Natural killer cell (primary cell): ENCODE results near the gene PIGL. TPM values are rescaled to one million over a fixed set of nuclear protein-coding genes. Genes with fewer than 3 reads are reported as not detected.

Experiments used
- ATAC-seq, 3 donors: fragments of 150-1000 bp in 2 of 3; fragments of 200-7000 bp in 1 of 3; cut with Tn5 transposase; 1 replicate in 1 of 3; 2 replicates in 2 of 3; pipeline ENCODE4 v1.10.0; 2021; ENCODE audit warnings: mild to moderate bottlenecking in 2 of 3, moderate library complexity in 2 of 3
- DNase-seq, 2 donors: peaks; one replicate each; pipeline versions ENCODE4 v3.0.0 to v3.0.0-alpha.2; 2013 to 2021; ENCODE audit warnings: mixed read lengths in 1 of 2
- H3K27ac ChIP-seq: one replicate; pipeline ENCODE4 v1.5.1; 2013; ENCODE audit warnings: mild to moderate bottlenecking, low read length
- H3K27me3 ChIP-seq: one replicate; pipeline ENCODE4 v1.6.1; 2013; ENCODE audit warnings: low read length; ENCODE audit not compliant: control insufficient read depth, insufficient read depth
- H3K36me3 ChIP-seq: one replicate; pipeline ENCODE4 v1.6.1; 2013; ENCODE audit warnings: low read length; ENCODE audit not compliant: control insufficient read depth, insufficient read depth
- H3K4me1 ChIP-seq: one replicate; pipeline ENCODE4 v1.6.1; 2013; ENCODE audit warnings: low read length; ENCODE audit not compliant: control insufficient read depth, insufficient read depth
- H3K4me3 ChIP-seq: one replicate; pipeline ENCODE4 v1.5.1; 2013; ENCODE audit warnings: low read length
- H3K9me3 ChIP-seq: one replicate; pipeline ENCODE4 v1.6.1; 2013; ENCODE audit warnings: low read length; ENCODE audit not compliant: control insufficient read depth, insufficient read depth
- H3K27ac Mint-ChIP-seq, 2 donors: one replicate each; pipeline ENCODE4 v1.8.0; 2022; ENCODE audit warnings: mild to moderate bottlenecking in 2 of 2, mixed read lengths in 2 of 2, moderate library complexity in 1 of 2
- H3K27me3 Mint-ChIP-seq, 2 donors: one replicate each; pipeline ENCODE4 v1.8.0; 2022; ENCODE audit warnings: low read depth in 2 of 2, mixed read lengths in 2 of 2
- H3K36me3 Mint-ChIP-seq: one replicate; pipeline ENCODE4 v1.8.0; 2022; ENCODE audit warnings: mixed read lengths
- H3K4me1 Mint-ChIP-seq, 2 donors: one replicate each; pipeline ENCODE4 v1.8.0; 2022; ENCODE audit warnings: mixed read lengths in 2 of 2
- H3K4me3 Mint-ChIP-seq: one replicate; pipeline ENCODE4 v1.8.0; 2022; ENCODE audit warnings: mild to moderate bottlenecking, moderate library complexity, mixed read lengths
- H3K9me3 Mint-ChIP-seq, 2 donors: one replicate each; pipeline ENCODE4 v1.8.0; 2022; ENCODE audit warnings: mixed read lengths in 2 of 2
- WGBS: methylation state at CpG from one replicate; pipeline ENCODE4 v1.1.7; 2013; ENCODE audit warnings: missing lambda C conversion rate; ENCODE audit not compliant: insufficient coverage; 5-methylcytosine and 5-hydroxymethylcytosine counted together
- intact Hi-C: fragments of 100-400 bp; cut with micrococcal nuclease; formaldehyde crosslinking; loops from one replicate; pipeline ENCODE4 v1.14.2; 2022
- total RNA-seq, 4 donors: library from RNA; stranded (reverse); fragments of 120-200 nt in 1 of 4; gene quantifications; one replicate each; pipeline versions ENCODE4 v1.2.3 to v1.2.4, GENCODE V29; 2013 to 2022
- TF ChIP-seq, protein P1 (sequence below): fragments of 200-600 bp; IDR thresholded peaks from one replicate; pipeline ENCODE4 v1.8.0; 2022; ENCODE audit warnings: antibody characterized with exemption

The PIGL gene
- total RNA-seq, 3 donors from 2014 or later (not counting 1 experiment from before 2014, with no cell fraction given): 44.2 to 68.3 (median 47.9) TPM

DNA sequence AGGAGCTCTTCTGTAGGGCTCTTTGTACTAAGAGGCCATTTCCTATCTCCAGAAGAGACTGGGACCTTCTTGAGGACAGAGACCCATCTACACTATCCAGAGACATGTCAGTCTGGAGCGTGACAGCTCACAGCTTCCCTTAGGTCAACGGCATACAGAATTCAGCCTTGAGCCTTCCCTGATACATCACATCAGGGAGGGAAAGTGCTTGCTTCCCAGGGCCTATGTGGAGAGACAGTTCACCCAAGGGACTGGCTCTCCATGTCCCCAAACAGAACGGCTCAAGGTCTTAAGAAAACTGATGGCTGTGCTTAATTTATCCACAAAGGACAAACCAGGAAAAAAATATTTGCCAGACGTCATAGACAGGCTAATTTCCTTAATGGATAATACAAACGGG is 128.6 kb downstream of the PIGL start:
- TF ChIP-seq, protein P1, sequence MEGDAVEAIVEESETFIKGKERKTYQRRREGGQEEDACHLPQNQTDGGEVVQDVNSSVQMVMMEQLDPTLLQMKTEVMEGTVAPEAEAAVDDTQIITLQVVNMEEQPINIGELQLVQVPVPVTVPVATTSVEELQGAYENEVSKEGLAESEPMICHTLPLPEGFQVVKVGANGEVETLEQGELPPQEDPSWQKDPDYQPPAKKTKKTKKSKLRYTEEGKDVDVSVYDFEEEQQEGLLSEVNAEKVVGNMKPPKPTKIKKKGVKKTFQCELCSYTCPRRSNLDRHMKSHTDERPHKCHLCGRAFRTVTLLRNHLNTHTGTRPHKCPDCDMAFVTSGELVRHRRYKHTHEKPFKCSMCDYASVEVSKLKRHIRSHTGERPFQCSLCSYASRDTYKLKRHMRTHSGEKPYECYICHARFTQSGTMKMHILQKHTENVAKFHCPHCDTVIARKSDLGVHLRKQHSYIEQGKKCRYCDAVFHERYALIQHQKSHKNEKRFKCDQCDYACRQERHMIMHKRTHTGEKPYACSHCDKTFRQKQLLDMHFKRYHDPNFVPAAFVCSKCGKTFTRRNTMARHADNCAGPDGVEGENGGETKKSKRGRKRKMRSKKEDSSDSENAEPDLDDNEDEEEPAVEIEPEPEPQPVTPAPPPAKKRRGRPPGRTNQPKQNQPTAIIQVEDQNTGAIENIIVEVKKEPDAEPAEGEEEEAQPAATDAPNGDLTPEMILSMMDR: no peak
- H3K4me3 Mint-ChIP-seq: no peak overlapping the region
- no peak for ATAC-seq

DNA sequence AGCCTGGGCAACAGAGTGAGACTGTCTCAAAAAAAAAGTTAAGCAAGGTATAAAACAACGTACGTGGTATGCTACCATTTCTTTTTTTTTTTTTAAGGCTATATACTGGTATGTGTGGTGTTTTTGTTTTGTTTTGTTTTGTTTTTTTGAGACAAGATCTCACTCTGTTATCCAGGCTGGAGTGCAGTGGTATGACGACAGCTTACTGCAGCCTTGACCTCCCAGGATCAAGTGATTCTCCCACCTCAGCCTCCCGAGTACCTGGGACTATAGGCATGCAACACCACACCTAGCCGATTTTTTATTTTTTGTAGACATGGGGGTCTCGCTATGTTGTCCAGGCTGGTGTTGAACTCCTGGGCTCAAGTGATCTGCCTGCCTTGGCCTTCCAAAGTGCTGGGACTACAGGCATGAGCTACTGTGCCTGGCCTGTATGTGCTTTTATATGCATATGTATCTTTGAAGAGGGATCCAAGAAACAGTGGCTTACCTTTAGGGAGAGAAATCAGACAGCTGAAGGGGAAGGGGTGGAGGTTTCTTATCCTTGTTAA is 129.8 kb downstream of the PIGL start:
- H3K9me3 ChIP-seq: no peaks in the 10 kb centered on the region
- DNase-seq: no peak
- peaks cover 16% of the 10 kb centered on the region for H3K36me3 ChIP-seq
- intact Hi-C loops: no loop called here
- 90% methylated on average over 6 of the region's 6 CpGs for WGBS
- H3K27me3 Mint-ChIP-seq: no peaks in the 10 kb centered on the region
- H3K27ac Mint-ChIP-seq: no peak overlapping the region
- TF ChIP-seq, protein P1: no peak
- H3K4me1 Mint-ChIP-seq: peaks cover 1 to 2% of the 10 kb centered on the region in 2 donors
- no peaks in the 10 kb centered on the region for H3K4me1 ChIP-seq
- H3K27ac ChIP-seq: no peak overlapping the region
- H3K27me3 ChIP-seq: no peaks in the 10 kb centered on the region
- no peak for ATAC-seq
- no peaks in the 10 kb centered on the region for H3K36me3 Mint-ChIP-seq
- H3K4me3 Mint-ChIP-seq: no peak overlapping the region
- H3K9me3 Mint-ChIP-seq: no peaks in the 10 kb centered on the region
- H3K4me3 ChIP-seq: no peak overlapping the region

More for the DNA sequence above, 128.6 kb downstream of the PIGL start:
- intact Hi-C loops: no loop called here
- Histone ChIP-seq H3K4me3 (no peak overlapping the region), H3K36me3 (peaks cover 16% of the 10 kb centered on the region), H3K9me3 (no peaks in the 10 kb centered on the region), H3K4me1 (no peaks in the 10 kb centered on the region), H3K27ac (no peak overlapping the region), H3K27me3 (no peaks in the 10 kb centered on the region)
- no peaks in the 10 kb centered on the region for H3K9me3 Mint-ChIP-seq
- no peaks in the 10 kb centered on the region for H3K36me3 Mint-ChIP-seq
- no peaks in the 10 kb centered on the region for H3K27me3 Mint-ChIP-seq
- no peaks in the 10 kb centered on the region for H3K4me1 Mint-ChIP-seq
- no peak overlapping the region for H3K27ac Mint-ChIP-seq
- no peak for DNase-seq
- 90% methylated on average over 5 of the region's 5 CpGs for WGBS

DNA sequence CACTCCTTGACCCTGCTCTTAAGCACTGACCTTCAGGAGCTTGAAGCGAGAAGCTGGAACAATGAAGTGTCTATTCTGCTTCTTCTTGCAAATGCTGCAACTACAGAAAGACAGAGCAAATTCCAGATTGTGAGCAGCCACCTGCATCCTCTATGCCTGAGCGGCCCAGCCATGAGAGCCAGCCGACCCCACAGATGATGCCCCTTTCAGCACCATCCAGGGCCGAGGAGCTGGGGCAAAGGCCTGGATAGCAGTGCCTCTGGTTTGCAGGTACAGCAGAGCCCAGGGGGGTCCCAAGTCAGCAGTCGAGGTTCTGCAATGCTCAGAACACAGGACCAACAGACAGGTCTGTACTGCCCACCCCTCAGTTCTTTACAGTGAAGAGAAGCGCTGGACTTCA is 131.6 kb downstream of the PIGL start:
- peaks cover 10% of the 10 kb centered on the region in 2 donors for H3K4me1 Mint-ChIP-seq
- Histone ChIP-seq H3K9me3 (no peaks in the 10 kb centered on the region), H3K27ac (no peak overlapping the region), H3K36me3 (peaks cover 11% of the 10 kb centered on the region), H3K4me3 (no peak overlapping the region), H3K27me3 (no peaks in the 10 kb centered on the region), H3K4me1 (peaks cover 11% of the 10 kb centered on the region)
- TF ChIP-seq, protein P1: no peak
- no peaks in the 10 kb centered on the region for H3K27me3 Mint-ChIP-seq
- no peak overlapping the region for H3K4me3 Mint-ChIP-seq
- H3K36me3 Mint-ChIP-seq: no peaks in the 10 kb centered on the region
- no peak overlapping the region for H3K27ac Mint-ChIP-seq
- intact Hi-C loops: no loop called here
- no peaks in the 10 kb centered on the region for H3K9me3 Mint-ChIP-seq
- WGBS: 94% methylated on average over 6 of the region's 6 CpGs
- DNase-seq: no peak
- no peak for ATAC-seq

DNA sequence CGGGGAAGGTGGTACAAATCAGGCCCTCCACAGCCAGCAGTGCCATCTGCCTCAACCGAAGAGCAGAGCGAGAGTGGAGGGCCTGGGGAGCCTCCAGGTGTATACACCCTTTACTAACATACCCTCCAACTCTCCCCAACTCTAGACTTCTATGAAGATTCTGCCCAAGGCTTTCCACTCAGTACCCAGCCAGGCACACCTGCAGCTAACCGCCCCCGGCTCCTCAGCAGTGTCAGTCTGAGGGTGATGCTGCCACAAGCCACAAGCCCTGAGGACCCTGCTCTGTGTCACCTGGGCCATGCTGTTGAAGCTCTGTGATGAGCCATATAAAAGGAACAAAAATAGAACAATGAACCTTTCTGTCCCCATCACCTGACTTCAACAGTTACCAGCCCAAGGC is 132.4 kb downstream of the PIGL start:
- Mint-ChIP-seq H3K4me1 (peaks cover 10% of the 10 kb centered on the region in 2 donors), H3K27me3 (no peaks in the 10 kb centered on the region), H3K4me3 (no peak overlapping the region), H3K27ac (no peak overlapping the region), H3K36me3 (no peaks in the 10 kb centered on the region), H3K9me3 (no peaks in the 10 kb centered on the region)
- Histone ChIP-seq H3K36me3 (peaks cover 3% of the 10 kb centered on the region), H3K4me3 (no peak overlapping the region), H3K4me1 (peaks cover 13% of the 10 kb centered on the region), H3K27me3 (no peaks in the 10 kb centered on the region), H3K9me3 (no peaks in the 10 kb centered on the region), H3K27ac (no peak overlapping the region)
- no peak for DNase-seq
- WGBS: 83% methylated on average over 5 of the region's 5 CpGs
- TF ChIP-seq, protein P1: no peak
- intact Hi-C loops: no loop called here
- no peak for ATAC-seq
